ENCODE measurements around the gene SPG11. TPM values are rescaled to one million over a fixed set of nuclear protein-coding genes. Genes with fewer than 3 reads are reported as not detected.

Gene SPG11
- total RNA-seq, 2 donors from 2014 or later: 60.2 to 61.6 TPM

DNA sequence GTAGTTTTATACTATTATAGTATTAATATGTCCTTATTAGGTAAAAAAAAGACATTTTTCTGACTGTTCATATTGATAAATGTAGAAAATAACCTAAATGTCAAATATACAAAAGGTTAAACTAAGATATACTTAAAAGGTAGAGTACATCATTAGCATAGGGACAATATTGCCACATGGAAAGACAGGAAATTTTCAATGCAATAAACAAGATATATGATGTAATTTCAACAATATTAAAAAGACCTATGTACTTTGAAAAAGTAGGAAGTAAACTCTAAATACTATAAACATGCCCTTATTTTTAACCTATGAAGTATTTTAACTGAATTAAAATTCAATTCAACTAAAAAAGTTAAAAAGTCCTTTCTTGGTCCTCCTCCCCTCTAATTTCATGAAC is 1.9 kb downstream of the SPG11 start:
- H3K27me3 Mint-ChIP-seq (ENCODE audit: insufficient read depth): no peaks in the 10 kb centered on the region
- DNase-seq: no peak
- no peaks in the 10 kb centered on the region for H3K9me3 ChIP-seq (ENCODE audit: control insufficient read depth, low read length)
- H3K4me1 ChIP-seq (ENCODE audit: control insufficient read depth, insufficient read depth, low read length): no peaks in the 10 kb centered on the region
- no peak overlapping the region for H3K27ac Mint-ChIP-seq
- TF ChIP-seq, protein P1, sequence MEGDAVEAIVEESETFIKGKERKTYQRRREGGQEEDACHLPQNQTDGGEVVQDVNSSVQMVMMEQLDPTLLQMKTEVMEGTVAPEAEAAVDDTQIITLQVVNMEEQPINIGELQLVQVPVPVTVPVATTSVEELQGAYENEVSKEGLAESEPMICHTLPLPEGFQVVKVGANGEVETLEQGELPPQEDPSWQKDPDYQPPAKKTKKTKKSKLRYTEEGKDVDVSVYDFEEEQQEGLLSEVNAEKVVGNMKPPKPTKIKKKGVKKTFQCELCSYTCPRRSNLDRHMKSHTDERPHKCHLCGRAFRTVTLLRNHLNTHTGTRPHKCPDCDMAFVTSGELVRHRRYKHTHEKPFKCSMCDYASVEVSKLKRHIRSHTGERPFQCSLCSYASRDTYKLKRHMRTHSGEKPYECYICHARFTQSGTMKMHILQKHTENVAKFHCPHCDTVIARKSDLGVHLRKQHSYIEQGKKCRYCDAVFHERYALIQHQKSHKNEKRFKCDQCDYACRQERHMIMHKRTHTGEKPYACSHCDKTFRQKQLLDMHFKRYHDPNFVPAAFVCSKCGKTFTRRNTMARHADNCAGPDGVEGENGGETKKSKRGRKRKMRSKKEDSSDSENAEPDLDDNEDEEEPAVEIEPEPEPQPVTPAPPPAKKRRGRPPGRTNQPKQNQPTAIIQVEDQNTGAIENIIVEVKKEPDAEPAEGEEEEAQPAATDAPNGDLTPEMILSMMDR (conservative IDR thresholded peaks at IDR 0.05): no peak
- H3K4me3 ChIP-seq (ENCODE audit: low read length): no peak overlapping the region
- peaks cover 18% of the 10 kb centered on the region for H3K36me3 Mint-ChIP-seq (ENCODE audit: low read depth)
- H3K9me3 Mint-ChIP-seq: no peaks in the 10 kb centered on the region
- no peaks in the 10 kb centered on the region for H3K27me3 ChIP-seq (ENCODE audit: control insufficient read depth, insufficient read depth, low read length, poor library complexity, severe bottlenecking)
- H3K36me3 ChIP-seq (ENCODE audit: control insufficient read depth, insufficient read depth, low read length): peaks cover 33% of the 10 kb centered on the region
- H3K9ac ChIP-seq (ENCODE audit: extremely low read depth, low read length, poor library complexity, severe bottlenecking): no peak overlapping the region
- H3K27ac ChIP-seq (ENCODE audit: low read depth, low read length): no peak overlapping the region
- no peak overlapping the region for H3K4me3 Mint-ChIP-seq
- H3K4me1 Mint-ChIP-seq: peaks cover 8% of the 10 kb centered on the region

DNA sequence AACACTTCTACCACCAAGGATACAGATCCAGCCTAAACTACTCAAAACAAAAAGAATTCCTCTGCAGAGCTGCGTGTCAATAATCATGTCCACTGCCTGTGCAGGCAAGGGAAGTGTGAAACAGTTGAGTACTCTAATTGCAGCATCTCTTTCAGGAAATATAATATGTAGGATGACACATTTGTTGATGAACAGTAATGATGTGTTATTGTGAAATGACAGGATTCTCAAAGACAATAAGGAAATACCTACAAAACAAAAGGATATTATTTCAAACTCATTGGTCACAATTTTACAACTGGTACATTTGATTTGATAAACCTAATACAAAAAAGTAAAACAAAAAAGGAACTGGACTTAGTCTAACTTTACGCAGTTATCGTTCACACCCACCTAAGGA is 4.4 kb downstream of the SPG11 start:
- peaks cover 55% of the 10 kb centered on the region for H3K36me3 ChIP-seq (ENCODE audit: control insufficient read depth, insufficient read depth, low read length)
- no peak overlapping the region for H3K9ac ChIP-seq (ENCODE audit: extremely low read depth, low read length, poor library complexity, severe bottlenecking)
- TF ChIP-seq, protein P1 (conservative IDR thresholded peaks at IDR 0.05): no peak
- H3K9me3 ChIP-seq (ENCODE audit: control insufficient read depth, low read length): no peaks in the 10 kb centered on the region
- Mint-ChIP-seq H3K9me3 (no peaks in the 10 kb centered on the region), H3K27me3 (ENCODE audit: insufficient read depth) (no peaks in the 10 kb centered on the region), H3K36me3 (ENCODE audit: low read depth) (peaks cover 34% of the 10 kb centered on the region), H3K4me3 (no peak overlapping the region), H3K27ac (no peak overlapping the region), H3K4me1 (peaks cover 5% of the 10 kb centered on the region)
- 98 to 100% methylated on average over 3 of the region's 3 CpGs for WGBS, 2 experiments (ENCODE audit: insufficient coverage in 1 of 2, insufficient read length in 1 of 2)
- DNase-seq: no peak
- no peak overlapping the region for H3K4me3 ChIP-seq (ENCODE audit: low read length)
- H3K4me1 ChIP-seq (ENCODE audit: control insufficient read depth, insufficient read depth, low read length): no peaks in the 10 kb centered on the region
- H3K27me3 ChIP-seq (ENCODE audit: control insufficient read depth, insufficient read depth, low read length, poor library complexity, severe bottlenecking): no peaks in the 10 kb centered on the region
- no peak overlapping the region for H3K27ac ChIP-seq (ENCODE audit: low read depth, low read length)

DNA sequence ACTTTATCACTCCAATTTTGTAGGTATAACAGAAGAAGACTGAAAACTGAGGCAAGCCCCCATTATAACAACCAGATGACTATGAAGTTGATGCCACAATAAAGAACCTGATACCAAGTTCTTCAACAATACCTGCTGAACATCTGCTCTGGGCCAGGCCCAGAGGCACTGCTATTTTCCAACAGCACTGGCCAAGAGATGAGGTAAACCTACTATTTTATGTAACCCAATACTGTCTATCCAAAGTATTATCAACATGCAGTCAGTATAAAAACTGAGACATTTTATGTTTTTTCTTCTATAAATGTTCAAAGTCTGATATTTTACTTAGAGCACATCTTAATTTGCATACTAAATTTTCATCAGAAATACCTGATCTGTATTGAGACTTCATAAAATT is 6.1 kb downstream of the SPG11 start:
- no peak for DNase-seq
- no peak overlapping the region for H3K27ac ChIP-seq (ENCODE audit: low read depth, low read length)
- TF ChIP-seq, protein P1 (conservative IDR thresholded peaks at IDR 0.05): no peak
- H3K4me3 ChIP-seq (ENCODE audit: low read length): no peak overlapping the region
- H3K4me1 ChIP-seq (ENCODE audit: control insufficient read depth, insufficient read depth, low read length): no peaks in the 10 kb centered on the region
- H3K9ac ChIP-seq (ENCODE audit: extremely low read depth, low read length, poor library complexity, severe bottlenecking): no peak overlapping the region
- peaks cover 64% of the 10 kb centered on the region for H3K36me3 ChIP-seq (ENCODE audit: control insufficient read depth, insufficient read depth, low read length)
- H3K4me1 Mint-ChIP-seq: no peaks in the 10 kb centered on the region
- no peaks in the 10 kb centered on the region for H3K9me3 ChIP-seq (ENCODE audit: control insufficient read depth, low read length)
- H3K4me3 Mint-ChIP-seq: no peak overlapping the region
- no peak overlapping the region for H3K27ac Mint-ChIP-seq
- peaks cover 43% of the 10 kb centered on the region for H3K36me3 Mint-ChIP-seq (ENCODE audit: low read depth)
- H3K27me3 Mint-ChIP-seq (ENCODE audit: insufficient read depth): no peaks in the 10 kb centered on the region
- H3K9me3 Mint-ChIP-seq: no peaks in the 10 kb centered on the region
- H3K27me3 ChIP-seq (ENCODE audit: control insufficient read depth, insufficient read depth, low read length, poor library complexity, severe bottlenecking): no peaks in the 10 kb centered on the region
